Activated gamma-delta T cell treated with Interleukin-2 at 50 U/mL for 16 hours (primary cell): ENCODE data around the gene ATRN.
"Not testable (repeated sequence)": the region's sequence is repeated elsewhere in the genome, so short reads cannot be mapped to it uniquely, and the experiment has no call there.

Experiments
- DNase-seq: peaks from one replicate; pipeline ENCODE4 v3.0.0-alpha.2; 2020

Gene ATRN

DNA sequence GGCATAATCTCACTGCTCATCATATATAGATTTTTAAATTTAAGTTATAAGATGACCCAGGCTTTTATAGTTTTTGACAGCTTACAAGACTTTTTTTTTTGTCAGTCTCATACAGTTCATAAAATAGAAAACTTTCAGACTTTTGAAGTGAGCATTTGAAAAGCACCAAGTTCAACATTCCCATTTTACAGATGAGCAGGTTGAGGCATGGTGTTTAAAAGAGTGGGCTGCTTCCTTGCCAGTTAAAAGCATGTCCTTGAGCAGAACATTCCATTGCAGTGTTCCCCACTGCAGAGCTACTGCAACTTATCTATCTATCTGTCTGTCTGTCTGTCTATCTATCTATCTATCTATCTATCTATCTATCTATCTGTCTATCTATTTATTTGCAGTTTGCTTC, 105.5 kb downstream of the ATRN start:
- no peak for DNase-seq

DNA sequence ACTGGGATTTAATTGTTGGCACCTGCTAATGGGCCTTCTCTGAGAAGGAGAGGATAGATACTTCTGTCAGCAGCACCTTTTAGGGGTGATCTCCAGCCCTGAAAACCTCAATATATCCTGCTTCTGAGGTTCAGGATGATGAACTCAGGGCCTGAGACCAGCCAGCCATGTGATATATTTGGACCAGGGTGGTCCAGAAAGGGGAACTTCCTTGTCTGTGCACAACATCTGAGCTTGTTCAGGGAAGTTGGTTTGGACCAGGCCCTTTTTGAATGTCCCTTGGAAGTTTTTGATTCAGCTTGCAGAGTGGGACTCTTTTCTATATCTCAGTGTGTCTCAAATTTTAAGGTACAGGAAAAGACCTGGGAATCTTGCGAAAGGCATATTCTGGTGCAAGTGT, 106.5 kb downstream of the ATRN start:
- DNase-seq: no peak

DNA sequence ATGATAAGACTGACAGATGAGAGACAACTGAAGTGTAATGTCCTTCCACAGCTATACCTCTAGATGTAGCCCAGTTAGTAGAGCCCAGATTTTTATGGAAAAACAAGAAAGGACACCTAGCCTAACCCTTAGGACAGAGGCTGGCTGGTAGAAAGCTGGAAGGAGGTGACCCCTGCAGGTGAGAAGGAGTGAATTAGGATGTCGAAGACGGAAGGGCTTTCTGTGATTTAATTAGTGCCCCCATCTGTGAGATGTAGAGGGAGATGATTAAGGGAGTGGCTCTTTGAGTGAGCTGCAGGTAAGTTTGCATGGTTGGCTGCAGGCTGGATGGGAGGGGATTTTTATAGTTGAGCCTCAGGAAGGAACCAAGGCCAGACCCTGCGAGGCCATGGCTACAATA, 109.6 kb downstream of the ATRN start:
- DNase-seq: no peak

DNA sequence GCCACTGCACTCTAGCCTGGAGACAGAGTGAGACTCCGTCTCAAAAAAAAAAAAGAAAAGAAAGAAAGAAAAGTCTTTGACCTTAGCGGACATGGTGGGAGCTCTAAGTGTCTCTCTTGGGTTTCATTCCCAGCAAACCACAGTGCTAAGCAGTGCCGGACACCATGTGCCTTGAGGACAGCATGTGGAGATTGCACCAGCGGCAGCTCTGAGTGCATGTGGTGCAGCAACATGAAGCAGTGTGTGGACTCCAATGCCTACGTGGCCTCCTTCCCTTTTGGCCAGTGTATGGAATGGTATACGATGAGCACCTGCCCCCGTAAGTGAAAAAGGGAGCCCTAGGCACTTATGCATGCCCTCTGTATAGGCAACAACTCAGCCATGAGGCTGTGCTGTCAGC, 112.9 kb downstream of the ATRN start:
- DNase-seq: no peak

DNA sequence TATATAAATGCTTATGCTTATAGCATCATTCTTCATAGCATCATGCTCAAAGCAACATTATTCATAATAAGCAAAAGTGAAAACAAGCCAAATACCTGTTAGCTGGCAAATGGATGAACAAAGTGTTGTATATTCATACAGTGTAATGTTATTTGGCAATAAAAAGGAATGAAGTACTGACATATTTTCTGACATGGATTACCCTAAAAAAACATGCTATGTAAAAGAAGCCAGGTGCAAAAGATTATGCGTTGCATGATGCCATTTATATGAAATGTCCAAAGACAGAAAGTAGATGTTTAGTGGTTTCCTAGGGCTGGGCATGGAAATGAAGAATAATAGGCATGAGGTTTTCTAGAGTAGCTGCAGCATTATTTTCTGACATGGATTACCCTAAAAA, 115.3 kb downstream of the ATRN start:
- no peak for DNase-seq

DNA sequence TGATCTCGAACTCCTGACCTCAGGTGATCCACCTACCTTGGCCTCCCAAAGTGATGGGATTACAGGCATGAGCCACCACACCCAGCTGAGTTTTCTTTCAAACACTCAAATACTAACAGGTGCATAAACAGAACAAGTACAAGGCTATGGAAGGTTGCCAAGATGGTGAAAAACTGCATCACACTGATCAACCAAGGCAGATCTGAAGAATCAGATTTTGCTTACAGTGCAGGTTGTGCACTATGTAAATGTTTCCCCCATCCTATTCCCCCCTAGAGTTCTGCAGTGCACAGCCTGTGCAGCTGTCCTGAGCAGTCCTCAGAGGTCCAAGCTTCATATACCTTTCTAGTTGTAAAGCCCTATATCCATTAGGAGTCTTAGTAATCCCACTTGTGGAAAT, 119.3 kb downstream of the ATRN start:
- no peak for DNase-seq

DNA sequence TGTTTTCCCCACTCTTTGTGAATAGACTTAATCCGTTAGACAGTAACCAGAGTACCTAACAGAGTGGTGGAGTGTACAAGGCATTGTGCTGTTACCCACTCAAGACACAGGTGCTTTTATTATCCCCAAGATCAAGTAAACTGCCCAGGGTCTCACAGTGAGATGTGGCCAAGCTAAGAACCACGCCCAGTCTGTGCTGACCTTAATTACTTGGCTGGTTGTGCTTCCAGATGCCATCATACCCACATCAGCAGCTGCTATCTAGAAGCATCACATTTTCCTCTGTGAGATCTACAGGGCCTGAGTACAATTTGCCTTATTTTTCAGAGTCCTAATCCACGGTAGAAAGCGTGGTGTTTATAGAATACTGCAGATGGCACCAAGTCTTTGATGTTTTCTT, 122.1 kb downstream of the ATRN start:
- DNase-seq: no peak

DNA sequence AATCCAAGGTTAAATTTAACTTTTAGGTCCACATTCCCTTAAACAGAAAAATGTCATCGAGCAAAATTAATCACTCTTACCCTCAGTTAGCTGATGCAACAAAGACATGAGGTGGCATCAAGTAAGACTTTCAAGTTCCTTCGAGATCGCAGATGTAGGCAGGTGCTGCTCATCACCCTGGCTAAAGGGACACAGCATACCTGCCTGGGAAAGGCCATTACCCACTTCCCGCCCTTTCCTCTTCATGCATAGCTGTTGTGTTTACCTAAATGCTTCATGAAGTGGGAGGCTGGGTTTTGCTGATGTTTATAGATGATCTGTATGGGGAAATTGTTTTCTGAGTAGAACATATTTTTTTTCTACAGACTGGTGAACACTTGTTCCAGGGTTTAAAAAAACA, 124.7 kb downstream of the ATRN start:
- DNase-seq: no peak

DNA sequence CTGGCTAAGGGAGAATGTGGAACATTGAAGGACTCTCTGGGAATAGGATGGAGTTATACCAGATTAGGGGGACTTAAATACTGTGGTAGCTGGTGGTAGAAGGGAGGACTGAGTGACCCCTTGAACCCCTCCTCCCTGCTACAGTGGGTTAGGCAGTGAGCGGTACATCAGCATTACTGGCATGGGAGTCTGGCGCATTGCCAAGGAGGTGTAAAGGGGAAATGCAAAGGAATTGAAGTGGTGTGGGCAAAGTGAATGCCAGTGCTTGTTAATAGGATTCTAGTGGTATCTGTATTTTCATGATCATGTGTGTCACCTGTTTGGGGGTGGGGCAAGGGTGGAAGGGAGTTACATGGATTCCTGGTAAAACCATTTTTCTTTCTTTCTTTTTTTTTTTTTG, 132.3 kb downstream of the ATRN start:
- DNase-seq: no peak

DNA sequence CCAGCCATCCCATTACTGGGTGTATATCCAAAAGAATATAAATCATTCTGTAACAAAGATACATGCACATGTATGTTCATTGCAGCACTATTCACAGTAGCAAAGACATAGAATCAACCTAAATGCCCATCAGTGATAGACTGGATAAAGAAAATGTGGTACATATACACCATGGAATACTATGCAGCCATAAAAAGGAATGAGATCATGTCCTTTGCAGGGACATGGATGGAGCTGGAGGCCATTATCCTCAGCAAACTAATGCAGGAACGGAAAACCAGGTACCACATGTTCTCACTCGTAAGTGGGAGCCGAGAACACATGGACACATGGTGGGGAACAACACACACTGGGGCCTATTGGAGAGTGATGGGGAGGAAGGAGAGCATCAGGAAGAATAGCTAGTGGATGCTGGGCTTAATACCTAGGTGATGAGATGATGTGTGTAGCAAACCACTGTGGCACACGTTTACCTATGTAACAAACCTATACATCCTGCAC, 134.6 kb downstream of the ATRN start:
- not testable (repeated sequence) for DNase-seq

DNA sequence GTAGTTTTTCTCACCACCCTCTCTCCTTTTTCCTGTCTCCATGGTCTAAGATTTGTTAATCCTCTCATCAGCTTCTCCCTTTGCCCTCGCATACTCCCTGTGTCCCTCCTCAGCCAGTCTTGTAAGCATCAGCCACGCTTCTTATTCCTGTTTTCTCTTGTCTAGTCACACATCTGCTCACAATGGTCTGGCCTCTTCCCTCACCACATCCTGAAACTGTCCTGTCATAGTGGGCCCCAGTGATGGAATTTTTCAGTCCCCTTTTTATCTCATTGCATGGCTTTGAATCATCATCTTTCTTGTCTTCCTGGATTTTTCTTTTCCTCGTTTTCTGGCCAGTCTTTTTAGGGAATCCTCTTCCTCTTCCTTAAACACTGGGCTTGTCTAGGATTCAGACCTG, 135.2 kb downstream of the ATRN start:
- DNase-seq: no peak

DNA sequence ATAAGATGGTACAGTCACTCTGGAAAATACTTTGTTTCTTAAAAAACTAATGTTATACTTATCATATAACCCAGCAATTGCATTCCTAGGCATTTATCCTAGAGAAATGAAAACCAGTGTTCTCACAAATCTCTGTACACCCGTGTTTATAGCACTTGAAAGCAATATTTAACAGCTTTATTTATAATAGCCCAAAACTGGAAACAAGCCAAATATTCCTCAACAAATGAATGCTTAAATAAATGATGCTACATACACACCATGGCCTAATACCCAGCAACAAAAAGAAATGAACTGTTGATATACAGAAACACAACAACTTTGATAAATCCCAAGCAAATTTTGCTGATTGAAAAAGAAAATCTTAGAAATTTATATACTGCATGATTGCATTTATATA, 141.1 kb downstream of the ATRN start:
- no peak for DNase-seq

DNA sequence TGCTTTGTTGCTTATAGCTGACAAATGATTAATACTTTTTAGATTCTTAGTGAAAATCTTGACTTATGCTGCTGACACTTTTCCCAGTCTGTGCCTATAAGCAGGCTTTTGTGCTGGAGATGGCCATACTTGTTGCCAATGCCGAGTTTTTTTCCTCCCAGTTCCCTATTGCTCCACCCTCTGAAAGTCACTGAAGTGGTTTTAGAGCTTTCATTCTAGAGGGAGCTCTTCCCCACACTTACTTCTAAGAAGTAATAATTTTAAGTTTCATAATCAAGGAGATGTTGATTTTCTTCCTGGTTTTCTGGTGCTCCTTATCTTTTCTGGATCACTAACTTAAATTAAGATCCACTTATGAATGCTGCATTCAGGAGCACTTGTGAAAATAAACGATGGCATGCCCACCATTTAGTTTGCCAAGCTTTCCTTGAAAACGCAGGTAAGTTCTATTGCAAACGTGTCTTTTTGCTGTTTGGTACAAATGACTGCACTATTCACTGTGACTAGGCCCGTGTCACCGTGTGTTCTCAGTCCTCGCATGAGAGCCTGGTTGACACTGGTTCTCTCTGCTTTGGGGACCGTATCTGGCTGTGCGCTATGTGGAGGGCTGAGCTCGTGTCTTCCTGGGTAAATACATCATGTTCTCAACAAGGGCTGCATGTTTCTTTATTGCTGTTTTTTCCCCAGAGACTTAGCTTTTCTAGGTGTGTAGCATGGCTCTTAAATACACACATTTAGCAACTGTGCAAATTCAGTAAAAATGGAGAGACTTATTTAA, 142.2 kb downstream of the ATRN start:
- no peak for DNase-seq

DNA sequence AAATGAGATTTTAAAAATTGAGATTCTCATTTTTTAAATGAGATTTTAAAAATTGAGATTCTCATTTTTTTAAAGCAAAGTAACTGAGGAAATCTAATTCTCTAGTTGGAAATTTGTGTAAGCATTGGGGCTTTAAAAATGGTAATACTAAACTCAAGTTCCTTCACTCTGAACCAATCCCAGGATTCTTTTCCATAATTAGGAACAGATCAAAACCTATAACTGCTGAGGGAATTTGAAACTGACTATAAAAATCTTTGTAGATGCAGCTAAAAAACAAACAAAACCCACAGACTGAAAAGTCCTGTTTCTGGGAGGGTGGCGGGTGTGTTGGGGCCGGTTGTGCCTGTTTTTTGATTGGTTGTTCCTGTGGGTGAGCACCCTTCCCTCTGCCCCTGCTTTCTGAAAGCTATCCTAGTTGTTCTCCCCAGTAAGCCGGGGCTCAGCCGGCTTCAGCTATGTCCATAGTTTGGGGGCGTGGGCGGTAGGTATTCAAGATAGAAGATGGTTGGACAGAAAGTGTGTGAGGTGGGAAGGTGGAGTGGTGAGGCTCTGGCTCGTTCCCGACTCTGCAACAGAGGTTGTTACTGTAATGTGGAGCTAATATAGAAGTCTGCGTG, 143.1 kb downstream of the ATRN start:
- DNase-seq: no peak

DNA sequence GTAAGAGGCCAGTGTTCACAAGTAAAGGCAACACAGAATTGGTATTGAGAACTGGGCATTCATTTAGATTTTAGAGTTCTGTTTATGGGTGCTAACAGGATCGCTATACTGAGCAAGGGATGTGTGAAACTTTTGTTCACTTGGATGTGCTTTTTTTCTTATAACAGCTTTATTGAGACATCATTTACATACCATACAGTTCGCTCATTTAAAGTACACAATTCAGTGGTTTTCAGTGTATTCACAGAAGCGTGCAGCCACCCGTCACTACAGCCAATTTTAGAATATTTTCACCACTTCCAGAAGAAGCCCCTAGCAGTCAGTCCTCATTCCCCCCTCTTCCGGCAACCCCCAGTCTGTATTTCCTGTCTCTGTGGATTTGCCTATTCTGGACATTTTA, 143.6 kb downstream of the ATRN start:
- no peak for DNase-seq

DNA sequence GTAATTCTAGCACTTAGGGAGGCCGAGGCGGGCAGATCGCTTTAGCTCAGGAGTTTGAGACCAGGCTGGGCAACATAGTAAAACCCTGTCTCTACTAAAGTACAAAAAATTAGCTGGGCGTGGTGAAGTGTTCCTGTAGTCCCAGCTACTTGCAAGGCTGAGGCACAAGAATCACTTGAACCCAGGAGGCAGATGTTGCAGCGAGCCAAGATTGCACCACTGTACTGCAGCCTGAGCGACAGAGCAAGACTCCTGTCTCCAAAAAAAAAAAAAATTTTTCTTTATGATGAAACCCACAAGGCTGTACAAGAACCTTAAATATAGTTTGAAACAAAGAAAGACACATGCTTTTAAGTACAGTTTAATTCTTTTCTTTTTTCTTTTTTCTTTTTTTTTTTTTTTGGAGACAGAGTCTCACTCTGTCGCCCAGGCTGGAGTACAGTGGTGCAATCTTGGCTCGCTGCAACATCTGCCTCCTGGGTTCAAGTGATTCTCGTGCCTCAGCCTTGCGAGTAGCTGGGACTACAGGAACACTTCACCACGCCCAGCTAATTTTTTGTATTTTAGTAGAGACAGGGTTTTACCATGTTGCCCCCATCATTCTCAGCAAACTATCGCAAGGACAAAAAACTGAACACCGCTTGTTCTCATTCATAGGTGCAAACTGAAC, 144.5 kb downstream of the ATRN start:
- DNase-seq: not testable (repeated sequence)

DNA sequence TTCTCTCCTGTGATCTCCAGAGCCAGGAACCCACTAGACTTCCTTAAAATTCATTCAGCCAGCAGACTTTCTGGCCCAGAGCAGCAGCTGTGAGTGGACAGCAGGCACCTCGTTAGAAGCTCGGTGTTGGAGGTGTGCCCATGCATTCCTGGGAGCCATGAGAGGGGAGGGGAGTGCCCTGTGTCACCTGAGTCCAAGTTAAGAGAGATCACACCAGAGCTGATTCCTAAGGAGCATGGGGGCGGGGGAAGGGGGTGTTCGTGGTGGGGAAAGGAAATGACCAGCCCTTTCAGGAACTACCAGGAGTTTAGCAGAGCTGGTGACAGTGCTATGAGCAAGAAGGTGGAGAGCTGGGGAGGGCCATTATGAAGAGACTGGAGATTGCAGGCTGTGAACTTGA, 145.4 kb downstream of the ATRN start:
- no peak for DNase-seq

DNA sequence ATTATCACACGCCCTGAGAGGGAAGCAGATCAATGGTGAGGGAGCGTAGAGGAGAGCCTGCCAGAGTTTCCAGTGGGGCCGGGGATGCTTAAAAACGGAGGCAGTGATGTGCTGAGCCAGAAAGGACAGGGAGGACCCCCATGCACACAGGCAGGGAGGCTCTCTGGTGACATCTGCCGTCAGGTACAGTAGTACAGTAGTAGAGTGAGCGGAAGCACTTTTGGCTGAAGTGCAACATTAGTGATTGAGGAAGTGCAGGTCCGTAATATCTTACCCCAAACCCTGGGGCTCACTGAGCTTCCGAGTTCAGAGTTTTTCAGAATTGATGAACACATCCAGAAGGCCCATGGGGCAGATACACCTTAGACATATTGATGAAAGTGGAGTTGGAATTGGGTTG, 150.3 kb downstream of the ATRN start:
- no peak for DNase-seq

DNA sequence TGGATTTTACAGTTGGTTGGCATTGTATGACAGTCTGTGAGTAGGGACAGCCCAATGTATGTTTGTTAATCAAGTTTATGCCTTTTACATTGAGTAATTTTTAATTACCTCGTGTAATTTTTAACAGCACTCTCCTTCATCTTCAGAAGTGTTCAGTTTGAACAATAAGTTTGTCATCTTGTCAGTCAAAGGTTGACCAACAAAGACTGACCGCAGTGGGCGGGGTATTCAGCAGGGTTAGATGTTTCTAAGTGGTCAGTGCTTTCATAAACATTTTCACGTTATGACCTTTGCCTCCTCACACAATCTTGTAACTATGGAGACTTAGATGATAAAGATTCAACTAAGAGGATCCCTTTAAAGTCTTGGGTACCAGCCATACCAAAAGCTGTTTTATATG, 151.6 kb downstream of the ATRN start:
- DNase-seq: no peak

DNA sequence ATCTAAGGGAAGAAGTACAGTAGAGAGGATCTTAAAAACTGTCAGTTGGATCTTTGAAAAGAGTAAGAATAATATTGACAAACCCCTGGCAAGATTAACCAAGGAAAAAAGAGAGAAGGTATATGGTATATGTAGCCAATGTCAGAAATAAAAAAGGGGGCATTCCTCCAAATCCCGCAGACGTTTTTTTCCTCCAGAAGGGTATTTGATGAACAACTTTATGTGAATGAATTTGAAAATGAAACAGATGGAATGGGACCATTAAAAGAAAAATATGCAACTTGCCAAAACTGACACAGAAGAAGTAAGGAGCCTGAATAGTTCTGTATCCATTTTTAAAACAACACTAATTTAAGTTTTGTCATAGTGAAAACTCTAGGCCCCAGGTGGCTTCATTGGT, 156.7 kb downstream of the ATRN start:
- DNase-seq: no peak

DNA sequence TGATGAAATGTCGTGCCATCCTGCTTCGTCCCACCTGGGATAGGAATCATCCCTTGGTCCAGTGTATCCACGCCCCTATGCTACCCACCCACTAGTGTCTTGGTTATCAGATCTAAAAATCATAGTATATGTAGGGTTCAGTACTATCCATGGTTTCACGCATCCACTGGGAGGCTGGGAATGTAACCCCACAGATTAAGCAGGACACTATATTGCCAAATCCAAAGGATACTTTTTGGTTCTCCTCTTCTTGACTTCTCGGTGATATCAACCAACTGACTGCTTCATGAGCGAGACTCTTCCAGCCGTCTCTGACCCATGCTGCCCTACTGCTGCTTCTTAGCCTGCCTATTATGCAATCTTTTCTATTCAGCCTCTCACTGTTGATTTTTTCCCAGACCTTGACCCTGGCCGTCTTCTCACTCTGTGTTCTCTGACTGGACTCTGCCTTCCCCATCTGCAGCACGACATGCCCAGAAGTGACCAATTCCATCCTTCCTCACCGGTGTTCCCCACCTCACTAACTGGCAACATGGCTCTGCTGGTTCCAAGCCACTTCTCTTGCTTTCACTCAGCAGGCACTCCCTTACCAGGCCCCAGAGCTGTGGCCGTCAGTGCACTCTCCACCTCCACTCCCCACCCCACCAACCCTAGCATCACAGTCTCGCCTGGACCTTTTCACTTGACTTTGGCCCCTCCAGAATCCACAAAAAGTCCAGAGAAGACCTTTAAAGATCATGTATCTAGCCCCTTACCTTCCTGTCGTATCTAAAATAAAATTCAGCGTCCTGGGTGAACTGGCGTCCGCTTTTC, 157.9 kb downstream of the ATRN start:
- DNase-seq: no peak

DNA sequence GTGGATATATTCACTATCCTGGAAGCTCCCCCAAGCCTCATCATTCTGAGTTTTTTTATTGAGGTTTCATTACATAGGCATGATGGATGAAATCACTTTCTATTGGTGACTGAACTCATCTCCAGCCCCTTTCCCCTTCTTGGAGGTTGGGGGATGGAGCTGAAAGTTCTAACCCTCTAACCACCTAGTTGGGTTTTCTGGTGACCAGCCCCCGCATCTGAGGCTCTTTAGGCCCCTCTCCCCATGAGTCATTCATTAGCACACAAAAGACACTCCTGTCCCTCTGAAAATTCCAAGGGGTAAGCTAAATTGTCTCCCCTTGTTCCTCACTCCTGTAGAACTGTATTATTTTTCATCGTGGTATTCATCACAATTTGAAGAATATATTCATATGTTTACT, 159.1 kb downstream of the ATRN start:
- DNase-seq: no peak

DNA sequence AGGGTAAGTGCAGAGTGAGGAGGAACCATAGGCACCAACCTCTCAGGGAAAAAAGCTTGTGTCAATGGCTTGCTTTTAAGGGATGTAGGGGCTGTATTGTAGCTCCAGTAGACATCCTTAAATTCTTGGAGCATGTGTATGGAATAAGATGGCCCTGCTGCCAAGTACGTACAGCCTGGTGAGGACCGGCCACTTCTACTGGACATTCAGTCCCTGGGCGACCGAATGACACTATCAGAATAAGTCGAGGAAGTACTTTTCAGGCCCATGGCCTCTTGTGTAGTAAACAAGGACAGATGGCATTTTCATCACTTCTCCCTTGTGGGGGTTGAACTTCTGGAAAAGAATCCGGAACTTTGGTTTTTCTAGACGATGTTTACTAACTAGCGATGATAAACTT, 159.6 kb downstream of the ATRN start:
- no peak for DNase-seq
